Tibial artery (tissue), 4 donors: ENCODE measurements around the gene CNOT4.
"Not testable (repeated sequence)": the region's sequence is repeated elsewhere in the genome, so short reads cannot be mapped to it uniquely, and the experiment has no call there.

Experiments used
- DNase-seq, 2 donors: peaks; one replicate each; pipeline ENCODE4 v3.0.0-alpha.2; 2019
- H3K27ac ChIP-seq, 2 donors: fragments of 200-600 bp; sonication (generic) in 1 of 2; 1 replicate in 1 of 2; 2 replicates in 1 of 2; pipeline ENCODE4 v1.5.1; 2018 to 2019; ENCODE audit warnings: mild to moderate bottlenecking in 1 of 2
- H3K27me3 ChIP-seq, 2 donors: fragments of 200-600 bp; sonication (generic) in 1 of 2; one replicate each; pipeline versions ENCODE4 v1.5.1 to v1.6.0; 2016 to 2019
- H3K36me3 ChIP-seq, 3 donors: fragments of 200-600 bp; sonication (generic) in 2 of 3; one replicate each; pipeline ENCODE4 v1.5.1; 2016 to 2019; ENCODE audit warnings: mild to moderate bottlenecking in 2 of 3
- H3K4me1 ChIP-seq, 4 donors: fragments of 200-600 bp; sonication (generic) in 2 of 4; 1 replicate in 3 of 4; 2 replicates in 1 of 4; pipeline ENCODE4 v1.5.1; 2016 to 2019
- H3K4me3 ChIP-seq, 2 donors: fragments of 200-600 bp; sonication (generic) in 1 of 2; 1 replicate in 1 of 2; 2 replicates in 1 of 2; pipeline ENCODE4 v1.5.1; 2018 to 2019; ENCODE audit warnings: mild to moderate bottlenecking in 2 of 2
- H3K9me3 ChIP-seq, 3 donors: fragments of 200-600 bp; sonication (generic) in 1 of 3; one replicate each; pipeline ENCODE4 v1.5.1; 2016 to 2019
- intact Hi-C: fragments of 100-400 bp; cut with DNase I; formaldehyde crosslinking; loops from one replicate; pipeline ENCODE4 v1.15.0; 2023; ENCODE audit warnings: low total_unique reads
- TF ChIP-seq, protein P1 (sequence below), 2 experiments: fragments of 200-600 bp in 1 of 2; fragments of 450-650 bp in 1 of 2; IDR thresholded peaks; one replicate each; pipeline ENCODE4 v1.5.1; 2017 to 2019; ENCODE audit warnings: antibody characterized with exemption in 2 of 2, mild to moderate bottlenecking in 1 of 2, moderate library complexity in 1 of 2

CNOT4 gene

DNA sequence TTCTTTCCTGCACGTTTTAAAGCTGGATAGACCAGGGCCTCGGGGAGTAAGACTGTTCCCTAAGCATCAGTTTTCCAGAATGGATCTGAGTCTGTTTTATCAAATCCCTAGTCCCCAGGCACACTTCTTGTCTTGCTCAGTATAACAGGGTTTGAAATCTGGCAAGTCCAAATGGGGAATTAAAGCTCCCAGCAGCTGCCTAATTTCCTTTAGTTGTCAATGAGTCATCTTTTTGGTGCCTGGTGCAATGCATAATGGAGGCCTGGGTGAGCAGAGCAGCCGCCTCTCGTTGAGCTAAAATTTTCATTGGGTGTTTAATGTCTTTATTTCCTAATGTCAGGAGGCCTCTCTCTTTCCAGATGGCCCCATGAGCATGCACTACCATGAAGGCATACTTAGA is 188.3 kb downstream of the CNOT4 start:
- intact Hi-C loops = no loop called here
- DNase-seq = no peak

DNA sequence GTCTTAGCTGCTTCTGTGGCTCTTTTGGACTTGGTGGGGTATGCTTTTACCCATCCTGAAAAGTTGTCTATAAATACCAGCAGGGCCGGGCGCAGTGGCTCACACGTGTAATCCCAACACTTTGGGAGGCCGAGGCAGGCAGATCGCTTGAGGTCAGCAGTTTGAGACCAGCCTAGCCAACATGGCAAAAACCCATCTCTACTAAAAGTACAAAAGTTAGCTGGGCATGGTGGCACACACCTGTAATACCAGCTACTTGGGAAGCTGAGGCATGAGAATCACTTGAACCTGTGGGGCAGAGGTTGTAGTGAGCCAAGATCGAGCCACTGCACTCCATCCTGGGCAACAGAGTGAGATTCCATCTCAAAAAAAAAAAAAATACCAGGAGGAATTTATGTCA is 188.9 kb downstream of the CNOT4 start:
- H3K4me1 ChIP-seq, H3K4me3 ChIP-seq, H3K27me3 ChIP-seq, H3K36me3 ChIP-seq, H3K9me3 ChIP-seq, H3K27ac ChIP-seq, intact Hi-C loops: not testable (repeated sequence)
- DNase-seq = peak in 1 of 2 donors; percentile 15

More for the DNA sequence above, 188.3 kb downstream of the CNOT4 start:
- Histone ChIP-seq H3K4me1 (peaks cover 0 to 6% (median 3%) of the 10 kb centered on the region in 4 donors), H3K27ac (no peak overlapping the region), H3K36me3 (no peaks in the 10 kb centered on the region), H3K4me3 (no peak overlapping the region), H3K9me3 (no peaks in the 10 kb centered on the region), H3K27me3 (no peaks in the 10 kb centered on the region)
- TF ChIP-seq, protein P1, sequence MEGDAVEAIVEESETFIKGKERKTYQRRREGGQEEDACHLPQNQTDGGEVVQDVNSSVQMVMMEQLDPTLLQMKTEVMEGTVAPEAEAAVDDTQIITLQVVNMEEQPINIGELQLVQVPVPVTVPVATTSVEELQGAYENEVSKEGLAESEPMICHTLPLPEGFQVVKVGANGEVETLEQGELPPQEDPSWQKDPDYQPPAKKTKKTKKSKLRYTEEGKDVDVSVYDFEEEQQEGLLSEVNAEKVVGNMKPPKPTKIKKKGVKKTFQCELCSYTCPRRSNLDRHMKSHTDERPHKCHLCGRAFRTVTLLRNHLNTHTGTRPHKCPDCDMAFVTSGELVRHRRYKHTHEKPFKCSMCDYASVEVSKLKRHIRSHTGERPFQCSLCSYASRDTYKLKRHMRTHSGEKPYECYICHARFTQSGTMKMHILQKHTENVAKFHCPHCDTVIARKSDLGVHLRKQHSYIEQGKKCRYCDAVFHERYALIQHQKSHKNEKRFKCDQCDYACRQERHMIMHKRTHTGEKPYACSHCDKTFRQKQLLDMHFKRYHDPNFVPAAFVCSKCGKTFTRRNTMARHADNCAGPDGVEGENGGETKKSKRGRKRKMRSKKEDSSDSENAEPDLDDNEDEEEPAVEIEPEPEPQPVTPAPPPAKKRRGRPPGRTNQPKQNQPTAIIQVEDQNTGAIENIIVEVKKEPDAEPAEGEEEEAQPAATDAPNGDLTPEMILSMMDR (IDR thresholded peaks at IDR 0.05) = no peak

DNA sequence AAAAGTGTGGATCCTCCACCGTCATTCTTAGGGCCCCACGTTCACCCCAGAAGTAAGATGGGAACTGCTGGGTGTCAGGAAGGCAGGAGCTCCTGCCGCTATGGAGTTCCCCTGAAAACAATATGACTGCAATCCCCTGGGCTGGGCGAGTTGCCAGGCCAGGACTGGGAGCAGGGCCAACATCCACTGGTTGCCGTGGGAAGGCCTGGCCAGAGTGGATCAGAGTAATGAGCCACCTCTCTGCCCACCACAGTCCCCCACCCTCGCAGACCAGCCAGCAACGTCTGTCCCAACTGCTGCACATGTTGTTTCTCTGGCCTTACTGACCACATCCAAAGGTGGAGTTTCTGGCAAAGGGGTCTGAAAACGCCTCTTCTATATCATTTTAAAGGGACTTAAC is 189.6 kb downstream of the CNOT4 start:
- H3K4me3 ChIP-seq = no peak overlapping the region
- no peaks in the 10 kb centered on the region for H3K9me3 ChIP-seq
- H3K27ac ChIP-seq = no peak overlapping the region
- no peaks in the 10 kb centered on the region for H3K36me3 ChIP-seq
- no peaks in the 10 kb centered on the region for H3K27me3 ChIP-seq
- intact Hi-C loops = no loop called here
- H3K4me1 ChIP-seq = peaks cover 0 to 6% (median 3%) of the 10 kb centered on the region in 4 donors
- TF ChIP-seq, protein P1 (IDR thresholded peaks at IDR 0.05) = no peak
- DNase-seq = peak; percentile 57 to 81

DNA sequence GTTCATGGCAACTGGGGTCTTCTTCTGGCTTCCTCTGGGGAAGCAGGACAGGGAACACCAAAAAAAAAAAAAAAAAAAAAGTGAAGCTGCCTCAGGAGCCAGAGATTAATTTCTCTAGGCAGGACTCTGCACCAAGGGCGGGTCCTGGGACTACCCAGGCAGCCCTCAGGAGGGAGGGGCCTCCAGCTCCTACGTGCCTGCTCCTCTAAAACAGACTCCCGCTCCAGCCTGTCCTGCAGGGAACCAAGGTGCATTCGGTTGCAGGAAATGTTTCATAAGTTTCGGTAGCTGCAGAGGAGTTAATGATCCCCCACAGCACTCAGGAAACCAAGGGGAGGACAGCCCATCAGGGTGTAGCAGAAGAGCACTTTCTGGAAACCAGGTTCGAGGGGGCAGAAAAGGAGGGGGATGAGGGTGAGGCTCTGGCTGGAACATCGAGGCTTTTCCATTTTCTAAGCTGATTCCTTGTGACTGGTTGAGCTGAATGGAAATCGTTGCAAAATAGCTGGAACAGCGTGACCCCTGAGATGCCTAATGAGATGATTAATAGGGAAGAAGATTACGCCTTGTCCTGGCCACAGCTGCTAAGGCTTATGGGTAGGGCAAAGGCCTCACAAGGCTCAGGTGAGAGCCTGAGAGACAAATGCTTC is 192.1 kb downstream of the CNOT4 start:
- peaks cover 0 to 6% (median 3%) of the 10 kb centered on the region in 4 donors for H3K4me1 ChIP-seq
- no peaks in the 10 kb centered on the region for H3K27me3 ChIP-seq
- H3K36me3 ChIP-seq = no peaks in the 10 kb centered on the region
- no peak overlapping the region for H3K4me3 ChIP-seq
- peak in 1 of 2 donors; percentile 76 for DNase-seq
- H3K27ac ChIP-seq = peak overlapping the region in 1 of 2 donors; percentile 24
- no peaks in the 10 kb centered on the region for H3K9me3 ChIP-seq
- TF ChIP-seq, protein P1 (IDR thresholded peaks at IDR 0.05) = no peak
- intact Hi-C loops = no loop called here

DNA sequence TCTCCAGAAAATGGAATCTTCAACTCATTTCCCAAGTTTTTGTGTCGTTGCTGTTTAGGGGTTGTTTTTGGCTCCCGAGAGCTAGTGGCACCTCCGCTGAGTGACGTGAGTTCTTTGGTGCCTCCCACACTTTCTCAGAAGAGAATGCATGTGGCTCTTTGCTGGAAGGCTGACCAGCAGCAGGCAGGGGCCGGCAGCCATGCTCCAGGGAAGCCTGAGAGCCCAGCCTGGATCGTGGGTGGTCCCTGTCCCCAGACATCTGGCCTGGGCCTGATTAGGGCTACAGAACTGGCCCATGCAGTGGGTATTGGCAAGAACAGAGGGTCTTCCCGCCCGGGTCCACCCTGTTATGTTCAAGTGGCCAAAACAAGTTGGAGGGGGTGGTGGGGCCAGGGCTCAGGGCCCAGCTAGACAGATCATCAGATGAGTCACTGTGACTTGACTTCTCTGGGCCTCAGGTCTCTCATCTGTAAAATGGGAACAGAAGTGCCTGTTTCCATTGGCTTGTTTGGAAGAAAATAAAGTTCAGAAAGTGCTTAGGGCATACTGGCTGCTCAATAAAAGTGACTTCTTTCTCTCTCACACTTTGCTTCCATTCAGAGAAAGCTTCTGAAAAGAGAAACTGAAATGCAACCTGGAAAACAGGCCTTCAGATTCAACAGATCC is 193.1 kb downstream of the CNOT4 start:
- intact Hi-C loops = no loop called here
- Histone ChIP-seq H3K27ac (peak overlapping the region in 1 of 2 donors; percentile 24), H3K4me3 (no peak overlapping the region), H3K27me3 (no peaks in the 10 kb centered on the region), H3K9me3 (no peaks in the 10 kb centered on the region), H3K4me1 (peaks cover 0 to 6% (median 3%) of the 10 kb centered on the region in 4 donors), H3K36me3 (no peaks in the 10 kb centered on the region)
- TF ChIP-seq, protein P1 (IDR thresholded peaks at IDR 0.05) = no peak
- peak in 1 of 2 donors; percentile 43 for DNase-seq

DNA sequence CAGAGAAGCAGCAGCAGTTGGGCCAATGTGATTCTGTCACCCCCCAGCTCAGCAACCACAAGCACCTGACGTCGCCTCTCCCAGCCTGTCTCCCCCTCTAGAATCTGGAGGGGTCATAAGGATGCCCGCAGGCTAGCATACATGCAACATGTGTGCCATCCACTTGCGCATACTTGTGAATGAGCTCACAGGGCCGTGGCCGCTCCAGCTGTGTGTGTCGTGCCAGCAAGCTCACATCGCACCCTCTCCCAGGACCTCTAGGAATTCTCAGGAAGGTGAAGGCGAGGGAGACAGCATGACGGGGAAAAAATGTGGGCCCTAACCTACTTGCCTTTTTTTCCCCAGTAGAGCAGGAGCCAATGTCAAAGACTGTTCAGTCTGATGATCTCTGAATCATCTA is 195.9 kb downstream of the CNOT4 start:
- H3K27me3 ChIP-seq = no peaks in the 10 kb centered on the region
- intact Hi-C loops = no loop called here
- H3K4me3 ChIP-seq = no peak overlapping the region
- no peaks in the 10 kb centered on the region for H3K9me3 ChIP-seq
- no peak for DNase-seq
- TF ChIP-seq, protein P1 (IDR thresholded peaks at IDR 0.05) = no peak
- H3K36me3 ChIP-seq = no peaks in the 10 kb centered on the region
- H3K4me1 ChIP-seq = no peaks in the 10 kb centered on the region
- no peak overlapping the region for H3K27ac ChIP-seq
